Vagina (tissue), 2 donors: ENCODE results near the gene PARVA. TPM values are rescaled to one million over a fixed set of nuclear protein-coding genes. Genes with fewer than 3 reads are reported as not detected.

Experiments
- DNase-seq, 2 donors: peaks; one replicate each; pipeline ENCODE4 v3.0.0-alpha.2; 2017; ENCODE audit errors: extremely low spot score in 2 of 2
- H3K27ac ChIP-seq: fragments of 200-600 bp; sonication (generic); one replicate; pipeline ENCODE4 v1.5.1; 2019
- H3K27me3 ChIP-seq: fragments of 200-600 bp; sonication (generic); one replicate; pipeline ENCODE4 v1.5.1; 2019
- H3K36me3 ChIP-seq, 2 donors: fragments of 200-600 bp; sonication (generic); one replicate each; pipeline ENCODE4 v1.5.1; 2017 to 2019
- H3K4me1 ChIP-seq: fragments of 200-600 bp; sonication (generic); one replicate; pipeline ENCODE4 v1.5.1; 2019
- H3K4me3 ChIP-seq, 2 donors: fragments of 200-600 bp; sonication (generic); 1 replicate in 1 of 2; 2 replicates in 1 of 2; pipeline ENCODE4 v1.5.1; 2016 to 2019
- H3K9me3 ChIP-seq: fragments of 200-600 bp; sonication (generic); one replicate; pipeline ENCODE4 v1.5.1; 2019
- POLR2A ChIP-seq, 2 donors: fragments of 450-650 bp; IDR thresholded peaks; one replicate each; pipeline ENCODE4 v1.6.1; 2017; ENCODE audit warnings: antibody characterized with exemption in 2 of 2, mild to moderate bottlenecking in 2 of 2, moderate library complexity in 2 of 2
- POLR2AphosphoS5 ChIP-seq, 2 donors: sonication (generic); formaldehyde crosslinking; IDR thresholded peaks; one replicate each; pipeline ENCODE4 v1.9.0; 2017; ENCODE audit warnings: antibody characterized with exemption in 2 of 2, mild to moderate bottlenecking in 2 of 2, low read depth in 1 of 2; ENCODE audit not compliant: insufficient read depth in 1 of 2
- intact Hi-C: fragments of 100-400 bp; cut with DNase I; formaldehyde crosslinking; loops from one replicate; pipeline ENCODE4 v1.15.1; 2023
- total RNA-seq: library from RNA; depleted of rRNA; stranded (reverse); fragments of >200 nt; gene quantifications from one replicate; pipeline ENCODE4 v1.2.3, GENCODE V29; 2016
- TF ChIP-seq, protein P1 (sequence below), 3 experiments: fragments of 450-650 bp in 2 of 3; fragments of 200-600 bp in 1 of 3; sonication (generic) in 1 of 3; IDR thresholded peaks; one replicate each; pipeline ENCODE4 v1.5.1; 2017 to 2019; ENCODE audit warnings: antibody characterized with exemption in 3 of 3, mild to moderate bottlenecking in 2 of 3, moderate library complexity in 2 of 3

Gene PARVA
- total RNA-seq, 1 donor from 2014 or later, result 51.1 TPM

DNA sequence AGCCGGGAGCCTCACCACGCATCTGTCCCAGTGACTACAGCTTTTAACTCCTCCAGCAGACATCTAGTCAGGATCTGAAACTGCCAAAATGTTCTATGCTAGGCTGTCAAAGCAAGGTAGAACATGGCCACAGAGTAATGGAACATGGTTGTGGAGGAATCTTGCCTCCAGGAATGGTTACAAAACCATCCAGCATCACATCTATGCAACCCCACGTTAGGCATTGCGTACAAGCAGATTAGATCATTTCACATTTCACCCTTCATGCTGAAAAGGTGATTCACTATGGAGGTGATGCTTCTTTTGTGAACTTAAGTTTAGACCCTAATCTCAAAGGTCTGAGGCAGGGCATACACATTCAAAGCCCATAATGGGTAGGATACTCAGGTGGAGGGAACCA, 103.0 kb downstream of the PARVA start:
- no peak overlapping the region for H3K27ac ChIP-seq

DNA sequence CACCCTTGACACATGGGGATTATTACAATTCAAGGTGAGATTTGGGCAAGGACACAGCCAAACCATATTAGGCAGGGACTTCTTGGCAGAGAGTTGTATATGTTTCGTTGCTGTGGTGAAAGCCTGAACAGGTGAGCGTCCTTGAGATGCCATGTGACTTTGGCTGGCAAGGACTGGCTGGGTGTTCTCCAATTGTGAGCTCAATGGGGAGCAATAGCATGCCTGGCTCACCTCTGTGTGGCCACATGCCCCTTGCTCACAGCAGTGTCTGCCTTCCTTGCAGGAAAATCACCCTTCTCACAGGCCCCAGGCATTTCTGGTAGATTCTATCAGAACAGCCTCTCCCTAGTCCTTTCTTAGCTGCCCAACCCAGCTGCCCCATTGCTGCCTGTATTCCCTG, 105.5 kb downstream of the PARVA start:
- H3K27me3 ChIP-seq, result no peaks in the 10 kb centered on the region
- H3K4me3 ChIP-seq, result no peak overlapping the region
- no peak for DNase-seq
- intact Hi-C loops, result no loop called here
- TF ChIP-seq, protein P1, sequence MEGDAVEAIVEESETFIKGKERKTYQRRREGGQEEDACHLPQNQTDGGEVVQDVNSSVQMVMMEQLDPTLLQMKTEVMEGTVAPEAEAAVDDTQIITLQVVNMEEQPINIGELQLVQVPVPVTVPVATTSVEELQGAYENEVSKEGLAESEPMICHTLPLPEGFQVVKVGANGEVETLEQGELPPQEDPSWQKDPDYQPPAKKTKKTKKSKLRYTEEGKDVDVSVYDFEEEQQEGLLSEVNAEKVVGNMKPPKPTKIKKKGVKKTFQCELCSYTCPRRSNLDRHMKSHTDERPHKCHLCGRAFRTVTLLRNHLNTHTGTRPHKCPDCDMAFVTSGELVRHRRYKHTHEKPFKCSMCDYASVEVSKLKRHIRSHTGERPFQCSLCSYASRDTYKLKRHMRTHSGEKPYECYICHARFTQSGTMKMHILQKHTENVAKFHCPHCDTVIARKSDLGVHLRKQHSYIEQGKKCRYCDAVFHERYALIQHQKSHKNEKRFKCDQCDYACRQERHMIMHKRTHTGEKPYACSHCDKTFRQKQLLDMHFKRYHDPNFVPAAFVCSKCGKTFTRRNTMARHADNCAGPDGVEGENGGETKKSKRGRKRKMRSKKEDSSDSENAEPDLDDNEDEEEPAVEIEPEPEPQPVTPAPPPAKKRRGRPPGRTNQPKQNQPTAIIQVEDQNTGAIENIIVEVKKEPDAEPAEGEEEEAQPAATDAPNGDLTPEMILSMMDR (IDR thresholded peaks at IDR 0.05), result no peak
- TF ChIP-seq POLR2AphosphoS5 (IDR thresholded peaks at IDR 0.05; ENCODE audit: insufficient read depth in 1 of 2, low read depth in 1 of 2) (no peak), POLR2A (IDR thresholded peaks at IDR 0.05) (no peak)
- no peak overlapping the region for H3K27ac ChIP-seq
- peaks cover 0 to 6% of the 10 kb centered on the region in 2 donors for H3K36me3 ChIP-seq
- no peaks in the 10 kb centered on the region for H3K9me3 ChIP-seq
- peaks cover 27% of the 10 kb centered on the region for H3K4me1 ChIP-seq

More for the DNA sequence above, 103.0 kb downstream of the PARVA start:
- TF ChIP-seq POLR2A (IDR thresholded peaks at IDR 0.05), result no peak
- TF ChIP-seq, protein P1 (IDR thresholded peaks at IDR 0.05), result no peak
- no peak for TF ChIP-seq POLR2AphosphoS5 (IDR thresholded peaks at IDR 0.05; ENCODE audit: insufficient read depth in 1 of 2, low read depth in 1 of 2)
- H3K36me3 ChIP-seq, result peaks cover 0 to 11% of the 10 kb centered on the region in 2 donors
- H3K4me1 ChIP-seq, result peaks cover 27% of the 10 kb centered on the region
- H3K4me3 ChIP-seq, result no peak overlapping the region
- no peak for DNase-seq
- H3K9me3 ChIP-seq, result no peaks in the 10 kb centered on the region
- intact Hi-C loops, result no loop called here
- no peaks in the 10 kb centered on the region for H3K27me3 ChIP-seq

DNA sequence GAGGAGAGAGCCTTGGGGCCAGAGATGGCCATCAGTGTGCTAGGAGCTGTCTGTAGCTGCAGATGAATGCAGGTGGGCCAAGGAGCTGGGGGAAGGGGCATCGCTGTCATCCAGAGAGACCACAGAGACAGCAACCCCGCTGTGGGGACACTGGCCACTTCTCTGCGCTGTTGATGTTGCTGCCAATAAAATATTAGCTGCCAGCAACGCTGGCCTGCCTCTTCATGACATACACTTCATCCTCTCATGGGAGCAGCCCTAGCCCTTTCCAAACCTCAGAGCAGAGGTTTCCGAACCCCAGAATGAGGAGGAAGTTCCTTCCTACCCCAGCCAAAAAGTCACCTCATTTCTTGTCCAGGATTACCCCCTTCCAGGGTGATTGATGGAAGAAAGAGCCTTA, 106.2 kb downstream of the PARVA start:
- DNase-seq, result no peak
- TF ChIP-seq, protein P1 (IDR thresholded peaks at IDR 0.05), result no peak
- TF ChIP-seq POLR2A (IDR thresholded peaks at IDR 0.05) (no peak), POLR2AphosphoS5 (IDR thresholded peaks at IDR 0.05; ENCODE audit: insufficient read depth in 1 of 2, low read depth in 1 of 2) (no peak)
- Histone ChIP-seq H3K27me3 (no peaks in the 10 kb centered on the region), H3K27ac (peak overlapping the region; percentile 13), H3K4me1 (peaks cover 22% of the 10 kb centered on the region), H3K36me3 (peaks cover 0 to 6% of the 10 kb centered on the region in 2 donors), H3K4me3 (no peak overlapping the region), H3K9me3 (no peaks in the 10 kb centered on the region)
- intact Hi-C loops, result no loop called here

DNA sequence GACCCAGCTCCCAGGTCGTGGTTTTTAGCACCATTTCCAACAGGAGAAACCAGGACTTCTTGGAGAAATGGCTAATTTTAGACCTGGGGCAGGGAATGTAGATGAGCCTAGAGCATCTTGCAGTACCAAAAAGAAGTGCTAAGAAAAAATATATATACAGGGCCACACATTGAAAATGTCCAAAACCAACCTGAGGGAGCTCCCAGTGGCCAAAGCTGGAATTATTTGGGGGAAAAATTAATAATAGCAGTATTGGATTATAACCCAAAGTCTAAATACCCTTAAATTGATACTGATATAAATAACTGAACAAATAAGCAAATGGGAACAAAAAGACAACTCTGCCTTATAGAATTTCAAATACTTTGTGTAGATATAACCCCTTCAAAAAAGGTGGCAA, 108.0 kb downstream of the PARVA start:
- no peak for DNase-seq
- Histone ChIP-seq H3K27ac (no peak overlapping the region), H3K4me1 (peaks cover 13% of the 10 kb centered on the region), H3K4me3 (no peak overlapping the region), H3K27me3 (no peaks in the 10 kb centered on the region), H3K36me3 (peaks cover 0 to 6% of the 10 kb centered on the region in 2 donors), H3K9me3 (no peaks in the 10 kb centered on the region)
- TF ChIP-seq, protein P1 (IDR thresholded peaks at IDR 0.05), result no peak
- TF ChIP-seq POLR2AphosphoS5 (IDR thresholded peaks at IDR 0.05; ENCODE audit: insufficient read depth in 1 of 2, low read depth in 1 of 2), result no peak
- TF ChIP-seq POLR2A (IDR thresholded peaks at IDR 0.05), result no peak
- intact Hi-C loops, result no loop called here

DNA sequence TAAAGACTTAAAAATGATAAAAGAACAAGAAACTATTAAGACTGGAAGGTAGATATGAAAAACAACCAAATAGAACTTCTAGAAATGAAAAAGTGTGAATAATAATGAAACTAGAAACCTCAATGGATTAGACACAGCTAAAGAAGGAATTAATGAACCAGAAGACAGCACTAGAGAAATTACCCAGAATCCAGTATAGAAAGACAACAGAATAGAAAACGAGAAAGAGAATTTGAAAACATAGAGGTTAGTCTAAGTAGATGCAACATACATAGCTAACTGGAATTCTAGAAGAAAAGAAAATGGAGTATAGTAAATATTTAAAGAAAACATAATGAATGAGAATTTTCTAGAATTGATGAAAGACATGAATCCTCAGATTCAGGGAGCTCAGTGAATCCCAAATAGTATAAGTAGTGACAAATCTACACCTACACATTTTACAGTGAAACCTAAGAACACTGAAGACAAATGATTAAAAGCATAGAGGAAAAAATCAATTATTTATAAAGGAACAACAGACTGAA, 111.9 kb downstream of the PARVA start:
- H3K36me3 ChIP-seq, result no peaks in the 10 kb centered on the region
- TF ChIP-seq, protein P1 (IDR thresholded peaks at IDR 0.05), result no peak

More for the DNA sequence above, 111.9 kb downstream of the PARVA start:
- H3K27me3 ChIP-seq, result no peaks in the 10 kb centered on the region
- no peaks in the 10 kb centered on the region for H3K4me1 ChIP-seq
- no peak overlapping the region for H3K27ac ChIP-seq
- H3K9me3 ChIP-seq, result no peaks in the 10 kb centered on the region
- no peak overlapping the region for H3K4me3 ChIP-seq
- intact Hi-C loops, result no loop called here
- no peak for DNase-seq
